IMR-90 (cell line): ENCODE measurements around the gene HNRNPM.

Experiments used
- BHLHE40 ChIP-seq: fragments of 150-350 bp; IDR thresholded peaks from 2 replicates; pipeline ENCODE4 v1.6.1; 2016; ENCODE audit warnings: mild to moderate bottlenecking, low read depth, low read length
- CEBPB ChIP-seq: IDR thresholded peaks from 2 replicates; pipeline ENCODE4 v1.6.1; 2012; ENCODE audit warnings: low read depth, low read length, improper control_type of control experiment
- CTCF ChIP-seq: conservative IDR thresholded peaks from 2 replicates; pipeline ENCODE4 v1.5.1; 2012; ENCODE audit warnings: mild to moderate bottlenecking, low read depth, low read length, improper control_type of control experiment
- FOS ChIP-seq: fragments of 150-350 bp; IDR thresholded peaks from 2 replicates; pipeline ENCODE4 v1.6.1; 2016; ENCODE audit warnings: low read depth, low read length
- MAFK ChIP-seq: IDR thresholded peaks from 2 replicates; pipeline ENCODE4 v1.6.1; 2012; ENCODE audit warnings: low read depth, low read length, improper control_type of control experiment
- MAZ ChIP-seq: IDR thresholded peaks from 2 replicates; pipeline ENCODE4 v1.6.1; 2012; ENCODE audit warnings: low read depth, mild to moderate bottlenecking, low read length, improper control_type of control experiment, moderate library complexity, borderline replicate concordance
- POLR2A ChIP-seq: IDR thresholded peaks from 2 replicates; pipeline ENCODE4 v1.6.1; 2012; ENCODE audit warnings: mild to moderate bottlenecking, low read depth, low read length
- RAD21 ChIP-seq: IDR thresholded peaks from 2 replicates; pipeline ENCODE4 v1.6.1; 2012; ENCODE audit warnings: low read length, improper control_type of control experiment
- SMC3 ChIP-seq: fragments of 150-350 bp; IDR thresholded peaks from 2 replicates; pipeline ENCODE4 v1.6.1; 2016; ENCODE audit warnings: low read depth, mild to moderate bottlenecking, antibody characterized with exemption, low read length, moderate library complexity

DNA sequence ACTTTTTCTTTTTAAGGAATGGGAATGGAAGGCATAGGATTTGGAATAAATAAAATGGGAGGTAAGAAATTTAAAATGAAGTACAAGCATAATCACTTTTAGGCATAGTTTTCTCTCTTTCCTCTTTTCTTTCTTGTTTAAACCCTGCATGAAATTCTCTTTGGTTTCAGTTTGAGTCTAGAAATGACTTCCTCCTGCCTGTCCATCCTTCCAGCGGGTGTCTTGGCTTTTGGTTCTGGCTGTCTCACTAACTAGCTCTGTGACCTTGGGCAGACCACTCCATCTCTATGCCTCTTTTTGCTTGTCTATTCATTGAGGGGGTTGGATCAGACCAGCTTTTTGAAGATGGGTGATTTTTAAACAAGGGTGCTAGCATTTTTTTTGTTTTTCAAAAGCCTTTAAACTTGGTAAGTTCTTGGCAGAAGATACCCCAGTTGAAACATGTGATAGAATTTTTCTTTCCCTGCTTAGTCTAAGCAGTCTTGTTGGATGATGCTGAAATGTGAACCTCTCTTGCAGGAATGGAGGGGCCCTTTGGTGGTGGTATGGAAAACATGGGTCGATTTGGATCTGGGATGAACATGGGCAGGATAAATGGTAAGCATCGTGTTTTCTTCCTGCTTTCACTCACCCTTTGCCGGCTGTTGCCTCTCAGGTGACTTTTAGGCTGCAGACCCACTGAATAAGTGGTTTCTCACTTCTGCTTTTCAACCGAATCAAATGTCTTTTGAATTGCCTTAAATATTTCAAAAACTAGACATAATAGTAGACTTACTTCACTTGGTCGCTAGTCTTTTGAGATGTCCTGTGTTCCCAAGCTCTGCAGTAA is 29.1 kb downstream of the HNRNPM start:
- no peak for TF ChIP-seq CTCF
- no peak for TF ChIP-seq POLR2A
- TF ChIP-seq BHLHE40 = no peak
- TF ChIP-seq CEBPB = no peak
- no peak for TF ChIP-seq RAD21
- TF ChIP-seq MAFK = no peak
- no peak for TF ChIP-seq SMC3
- TF ChIP-seq FOS = no peak
- no peak for TF ChIP-seq MAZ
